GM18502 (cell line): Measurements from ENCODE around the gene USP53.
A peak's percentile ranks its signal among the peaks of the same experiment; 100 is the strongest.
"Not testable (repeated sequence)": the region's sequence is repeated elsewhere in the genome, so short reads cannot be mapped to it uniquely, and the experiment has no call there.

ENCODE experiments used
- ATAC-seq: cut with Tn5 transposase; IDR thresholded peaks from one replicate; pipeline ENCODE4 v1.9.1; 2021; ENCODE audit warnings: mild to moderate bottlenecking; ENCODE audit not compliant: unreplicated experiment, poor library complexity

The USP53 gene

GRCh38 chr4:119221412-119221811, 8.9 kb downstream of the USP53 start:
- no peak for ATAC-seq

- no peak for ATAC-seq
Measured at GRCh38 chr4:119227690-119228089, 15.2 kb downstream of the USP53 start.

GRCh38 chr4:119228406-119228805, 15.9 kb downstream of the USP53 start:
- ATAC-seq: no peak

- no peak for ATAC-seq
Measured at GRCh38 chr4:119229908-119230687, 17.6 kb downstream of the USP53 start.

- no peak for ATAC-seq
Measured at GRCh38 chr4:119231491-119231890, 19.0 kb downstream of the USP53 start.

GRCh38 chr4:119232286-119232685, 19.8 kb downstream of the USP53 start:
- ATAC-seq: no peak

- no peak for ATAC-seq
Measured at GRCh38 chr4:119233191-119233590, 20.7 kb downstream of the USP53 start.

GRCh38 chr4:119233750-119234149, 21.2 kb downstream of the USP53 start:
- ATAC-seq: no peak

GRCh38 chr4:119237201-119237600, 24.7 kb downstream of the USP53 start:
- no peak for ATAC-seq

GRCh38 chr4:119237642-119238041, 25.1 kb downstream of the USP53 start:
- no peak for ATAC-seq

GRCh38 chr4:119238068-119238722, 25.7 kb downstream of the USP53 start:
- ATAC-seq: peak; percentile 99

- ATAC-seq: no peak
Measured at GRCh38 chr4:119240128-119240527, 27.6 kb downstream of the USP53 start.

GRCh38 chr4:119240568-119240967, 28.1 kb downstream of the USP53 start:
- ATAC-seq: no peak

GRCh38 chr4:119242417-119242816, 29.9 kb downstream of the USP53 start:
- ATAC-seq: no peak

- ATAC-seq: no peak
Measured at GRCh38 chr4:119243868-119244267, 31.4 kb downstream of the USP53 start.

- ATAC-seq: no peak
Measured at GRCh38 chr4:119244344-119244743, 31.8 kb downstream of the USP53 start.

GRCh38 chr4:119244832-119245231, 32.3 kb downstream of the USP53 start:
- no peak for ATAC-seq

- ATAC-seq: no peak
Measured at GRCh38 chr4:119246177-119246733, 33.7 kb downstream of the USP53 start.

GRCh38 chr4:119251037-119251436, 38.5 kb downstream of the USP53 start:
- not testable (repeated sequence) for ATAC-seq

- not testable (repeated sequence) for ATAC-seq
Measured at GRCh38 chr4:119255223-119255622, 42.7 kb downstream of the USP53 start.

GRCh38 chr4:119260528-119260927, 48.0 kb downstream of the USP53 start:
- ATAC-seq: no peak

GRCh38 chr4:119261986-119262385, 49.5 kb downstream of the USP53 start:
- no peak for ATAC-seq
